OCI-LY7 (cell line): Measurements from ENCODE around the gene RIC8B. TPM values are rescaled to one million over a fixed set of nuclear protein-coding genes. Genes with fewer than 3 reads are reported as not detected.

Experiments
- BruUV-seq: library from RNA; stranded (reverse); fragments of 400-500 nt; replicated peaks from 2 replicates; lab custom pipeline; 2021; lab: Mats Ljungman, UMichigan
- CTCF ChIA-PET: fragments of 300-600 bp; sonication (Branson Sonifier 250); formaldehyde crosslinking; loops from one replicate; lab custom pipeline; 2022; ENCODE audit warnings: antibody characterized with exemption; ENCODE audit not compliant: unreplicated experiment; lab: Charles Lee
- POLR2A ChIA-PET: fragments of 300-600 bp; sonication (Branson Sonifier 250); formaldehyde crosslinking; loops from one replicate; lab custom pipeline; 2022; ENCODE audit warnings: antibody characterized with exemption; lab: Charles Lee
- DNase-seq: peaks from one replicate; pipeline ENCODE4 v3.0.0-alpha.2; 2015; ENCODE audit warnings: low spot score
- H2AFZ ChIP-seq: fragments of 200-600 bp; sonication (generic), shearing (Covaris generic); 2 replicates; pipeline ENCODE4 v1.6.1; 2014; ENCODE audit warnings: mild to moderate bottlenecking, antibody characterized with exemption, low read length, moderate library complexity
- H3K27ac ChIP-seq: fragments of 200-600 bp; sonication (generic); 2 replicates; pipeline ENCODE4 v1.5.1; 2014; ENCODE audit warnings: mixed run types, low read depth, mild to moderate bottlenecking, moderate library complexity, low read length, inconsistent platforms; ENCODE audit not compliant: poor library complexity, severe bottlenecking
- H3K36me3 ChIP-seq: fragments of 200-600 bp; sonication (generic); 2 replicates; pipeline ENCODE4 v1.6.1; 2014; ENCODE audit warnings: mild to moderate bottlenecking, antibody characterized with exemption, low read length, moderate library complexity, mixed read lengths; ENCODE audit not compliant: insufficient read depth
- H3K4me1 ChIP-seq: fragments of 200-600 bp; sonication (generic); 2 replicates; pipeline ENCODE4 v1.5.1; 2014; ENCODE audit warnings: mild to moderate bottlenecking, low read length; ENCODE audit not compliant: insufficient read depth, poor library complexity, severe bottlenecking
- H3K4me2 ChIP-seq: fragments of 200-600 bp; sonication (generic); 2 replicates; pipeline ENCODE4 v1.6.1; 2014; ENCODE audit warnings: mild to moderate bottlenecking, low read length
- H3K4me3 ChIP-seq: fragments of 200-600 bp; sonication (generic); 2 replicates; pipeline ENCODE4 v1.5.1; 2014; ENCODE audit warnings: mild to moderate bottlenecking, low read depth, low read length; ENCODE audit not compliant: poor library complexity, severe bottlenecking
- H3K79me2 ChIP-seq: fragments of 200-600 bp; sonication (generic); 2 replicates; pipeline ENCODE4 v1.6.1; 2016; ENCODE audit warnings: low read depth, mild to moderate bottlenecking, low read length, moderate library complexity, mixed read lengths; ENCODE audit not compliant: insufficient read depth
- H3K9me2 ChIP-seq: fragments of 200-600 bp; sonication (generic); 2 replicates; pipeline ENCODE4 v1.6.1; 2016; ENCODE audit warnings: mild to moderate bottlenecking, low read length, mixed read lengths; ENCODE audit not compliant: insufficient read depth
- H3K9me3 ChIP-seq: fragments of 200-600 bp; sonication (generic); 2 replicates; pipeline ENCODE4 v1.6.1; 2014; ENCODE audit warnings: mild to moderate bottlenecking, mixed run types, low read length, mixed read lengths
- H4K20me1 ChIP-seq: fragments of 200-600 bp; sonication (generic); 2 replicates; pipeline ENCODE4 v1.6.1; 2014; ENCODE audit warnings: mild to moderate bottlenecking, antibody characterized with exemption, low read length, moderate library complexity, mixed read lengths; ENCODE audit not compliant: insufficient read depth
- EZH2phosphoT487 ChIP-seq: fragments of 200-600 bp; sonication (generic); IDR thresholded peaks from 2 replicates; pipeline ENCODE4 v1.6.1; 2018; ENCODE audit warnings: low read depth, borderline replicate concordance, mild to moderate bottlenecking, mixed run types, antibody characterized with exemption, low read length, moderate library complexity, mixed read lengths
- intact Hi-C: fragments of 100-400 bp; cut with micrococcal nuclease; formaldehyde crosslinking; loops from one replicate; pipeline ENCODE4 v1.10.0; 2022; ENCODE audit not compliant: unreplicated experiment
- total RNA-seq, 2 experiments: library from RNA; depleted of rRNA in 1 of 2; stranded (reverse); fragments of >200 nt in 1 of 2; shearing (Covaris generic) in 1 of 2; gene quantifications; 2 replicates each; pipeline ENCODE4 v1.2.3, GENCODE V29; 2014 to 2022
- TF ChIP-seq, protein P1 (sequence below): fragments of 200-600 bp; sonication (generic); conservative IDR thresholded peaks from 2 replicates; pipeline ENCODE4 v1.5.1; 2014; ENCODE audit warnings: mild to moderate bottlenecking, antibody characterized with exemption, low read length, moderate library complexity, mixed read lengths

Gene RIC8B
- total RNA-seq, 2 experiments from 2014 or later: 9.6 TPM; not detected in 1

DNA sequence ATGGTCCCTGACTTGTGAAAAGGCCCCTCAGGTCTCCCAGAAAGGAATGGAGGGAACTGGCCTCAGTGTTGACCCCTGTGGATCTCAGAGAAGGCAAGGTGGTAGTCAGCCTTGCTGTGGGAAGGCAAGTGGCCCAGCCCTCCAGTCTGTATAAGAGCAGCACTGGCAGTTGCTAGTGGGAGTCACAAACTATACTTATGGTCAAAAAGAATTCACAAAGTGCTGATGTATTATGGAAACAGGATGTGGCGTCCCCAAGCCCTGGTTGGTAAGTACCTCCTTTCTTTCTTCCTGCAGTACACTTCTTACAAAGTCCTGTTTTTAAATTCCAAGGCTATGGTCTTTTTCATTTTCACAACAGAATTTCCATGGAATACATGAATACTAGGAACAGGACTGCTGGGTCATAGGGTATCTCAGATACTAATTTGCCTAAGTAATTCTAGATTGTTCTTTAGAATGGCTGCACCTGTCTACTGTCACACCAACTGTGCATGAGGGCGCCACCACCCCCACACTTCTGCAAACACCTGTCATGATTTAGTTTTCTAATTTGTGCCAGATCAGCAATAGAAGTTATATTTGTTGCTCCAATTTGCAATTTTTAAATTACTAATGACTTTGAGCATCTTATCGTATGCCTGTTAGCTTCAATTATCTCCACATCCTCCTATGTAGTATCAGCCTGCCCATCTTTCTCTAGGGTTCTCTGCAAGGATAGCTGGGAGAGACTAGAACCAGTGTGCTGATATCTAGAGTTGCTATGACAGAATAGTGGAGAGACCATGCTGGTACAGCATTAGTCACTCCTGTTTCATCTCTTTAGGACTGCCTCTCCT is 140.5 kb downstream of the RIC8B start:
- CTCF ChIA-PET: no interaction called here
- peaks cover 10% of the 10 kb centered on the region for H3K4me1 ChIP-seq
- H3K79me2 ChIP-seq: no peaks in the 10 kb centered on the region
- intact Hi-C loops: loop anchor here (10.0 kb wide), 1 partner anchor 560 kb away; the partner anchor contains the start of gene POLR3B
- no peaks in the 10 kb centered on the region for H3K9me3 ChIP-seq
- TF ChIP-seq, protein P1, sequence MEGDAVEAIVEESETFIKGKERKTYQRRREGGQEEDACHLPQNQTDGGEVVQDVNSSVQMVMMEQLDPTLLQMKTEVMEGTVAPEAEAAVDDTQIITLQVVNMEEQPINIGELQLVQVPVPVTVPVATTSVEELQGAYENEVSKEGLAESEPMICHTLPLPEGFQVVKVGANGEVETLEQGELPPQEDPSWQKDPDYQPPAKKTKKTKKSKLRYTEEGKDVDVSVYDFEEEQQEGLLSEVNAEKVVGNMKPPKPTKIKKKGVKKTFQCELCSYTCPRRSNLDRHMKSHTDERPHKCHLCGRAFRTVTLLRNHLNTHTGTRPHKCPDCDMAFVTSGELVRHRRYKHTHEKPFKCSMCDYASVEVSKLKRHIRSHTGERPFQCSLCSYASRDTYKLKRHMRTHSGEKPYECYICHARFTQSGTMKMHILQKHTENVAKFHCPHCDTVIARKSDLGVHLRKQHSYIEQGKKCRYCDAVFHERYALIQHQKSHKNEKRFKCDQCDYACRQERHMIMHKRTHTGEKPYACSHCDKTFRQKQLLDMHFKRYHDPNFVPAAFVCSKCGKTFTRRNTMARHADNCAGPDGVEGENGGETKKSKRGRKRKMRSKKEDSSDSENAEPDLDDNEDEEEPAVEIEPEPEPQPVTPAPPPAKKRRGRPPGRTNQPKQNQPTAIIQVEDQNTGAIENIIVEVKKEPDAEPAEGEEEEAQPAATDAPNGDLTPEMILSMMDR: no peak
- no peak overlapping the region for H3K4me3 ChIP-seq
- H3K27ac ChIP-seq: no peak overlapping the region
- POLR2A ChIA-PET: interaction anchor here (1.2 kb wide), 1 partner anchor 11 kb away, joined by 3 read pairs; no protein-coding TSS in a partner anchor
- no peak overlapping the region for H3K4me2 ChIP-seq
- H3K9me2 ChIP-seq: no peaks in the 10 kb centered on the region
- H4K20me1 ChIP-seq: no peaks in the 10 kb centered on the region
- DNase-seq: no peak
- H2AFZ ChIP-seq: no peak overlapping the region
- no peaks in the 10 kb centered on the region for H3K36me3 ChIP-seq
- no TSS peak for BruUV-seq

DNA sequence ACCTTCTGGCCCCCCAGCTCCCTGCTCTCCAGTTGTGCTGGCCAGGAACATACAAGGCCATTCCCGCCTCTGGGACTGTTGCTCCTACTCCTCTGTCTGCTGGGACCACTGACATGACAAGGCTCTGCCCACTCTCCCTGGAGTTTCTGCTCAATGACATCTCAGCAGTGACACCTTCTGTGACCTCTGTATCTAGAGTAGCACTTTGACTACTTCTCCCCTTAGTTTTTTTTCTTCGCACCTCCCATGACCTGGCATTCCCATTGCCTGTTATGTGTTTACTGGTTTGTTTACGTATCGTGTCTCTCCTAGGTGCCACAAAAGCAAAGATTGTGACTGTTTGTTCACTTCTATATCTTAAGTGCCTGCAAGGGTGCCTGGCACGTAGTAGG is 141.1 kb downstream of the RIC8B start:
- no peak overlapping the region for H3K27ac ChIP-seq

More for the DNA sequence above, 141.1 kb downstream of the RIC8B start:
- ChIA-PET CTCF (no interaction called here), POLR2A (no interaction called here)
- no peak overlapping the region for H2AFZ ChIP-seq
- TF ChIP-seq, protein P1: no peak
- no peak for TF ChIP-seq EZH2phosphoT487
- intact Hi-C loops: loop anchor here (10.0 kb wide), 1 partner anchor 561 kb away; the partner anchor contains the start of gene POLR3B
- peaks cover 4% of the 10 kb centered on the region for H3K4me1 ChIP-seq
- H3K9me3 ChIP-seq: no peaks in the 10 kb centered on the region
- H4K20me1 ChIP-seq: no peaks in the 10 kb centered on the region
- no peak overlapping the region for H3K4me2 ChIP-seq
- no peaks in the 10 kb centered on the region for H3K36me3 ChIP-seq
- no peaks in the 10 kb centered on the region for H3K79me2 ChIP-seq
- no peaks in the 10 kb centered on the region for H3K9me2 ChIP-seq
- BruUV-seq: no TSS peak
- DNase-seq: no peak
- no peak overlapping the region for H3K4me3 ChIP-seq
